Neural cell (in vitro differentiated cells): Measurements from ENCODE around the gene OSBPL5. TPM values are rescaled to one million over a fixed set of nuclear protein-coding genes. Genes with fewer than 3 reads are reported as not detected.

Experiments used
- H2AFZ ChIP-seq: fragments of 200-600, 300-800 bp; sonication (generic), shearing (Covaris generic); 2 replicates; pipeline ENCODE4 v1.6.0; 2014; ENCODE audit warnings: low read depth, mild to moderate bottlenecking, antibody characterized with exemption, low read length, moderate library complexity
- H3F3A ChIP-seq: fragments of 200-600 bp; shearing (Covaris generic); 2 replicates; pipeline ENCODE4 v1.6.1; 2016; ENCODE audit warnings: mild to moderate bottlenecking, moderate library complexity, mixed read lengths, antibody characterized with exemption, low read length; ENCODE audit not compliant: insufficient read depth, poor library complexity, severe bottlenecking
- H3K27ac ChIP-seq: fragments of 200-600, 300-800 bp; sonication (generic), shearing (Covaris generic); 2 replicates; pipeline ENCODE4 v1.5.1; 2014; ENCODE audit warnings: mild to moderate bottlenecking, low read length, moderate library complexity
- H3K27me3 ChIP-seq: fragments of 300-800, 200-600 bp; sonication (generic), shearing (Covaris generic); 2 replicates; pipeline ENCODE4 v1.6.0; 2014; ENCODE audit warnings: mild to moderate bottlenecking, low read depth, low read length, moderate library complexity; ENCODE audit not compliant: insufficient read depth
- H3K36me3 ChIP-seq: fragments of 300-800, 200-600 bp; sonication (generic), shearing (Covaris generic); 2 replicates; pipeline ENCODE4 v1.5.1; 2014; ENCODE audit warnings: mild to moderate bottlenecking, antibody characterized with exemption, low read length, moderate library complexity; ENCODE audit not compliant: insufficient read depth
- H3K4me2 ChIP-seq: fragments of 300-800, 200-600 bp; sonication (generic), shearing (Covaris generic); 2 replicates; pipeline ENCODE4 v1.6.0; 2014; ENCODE audit warnings: mild to moderate bottlenecking, low read length
- H3K4me3 ChIP-seq: fragments of 300-800, 200-600 bp; sonication (generic), shearing (Covaris generic); 2 replicates; pipeline ENCODE4 v1.5.1; 2014; ENCODE audit warnings: mild to moderate bottlenecking, low read length, moderate library complexity
- H3K79me2 ChIP-seq: fragments of 200-600 bp; shearing (Covaris generic); replicated peaks from 2 replicates; pipeline ENCODE4 v1.6.0; 2014; ENCODE audit warnings: mild to moderate bottlenecking, low read length, moderate library complexity; ENCODE audit not compliant: insufficient read depth
- H3K9ac ChIP-seq: fragments of 300-800, 200-600 bp; sonication (generic), shearing (Covaris generic); 2 replicates; pipeline ENCODE4 v1.6.1; 2016; ENCODE audit warnings: mild to moderate bottlenecking, low read length, mixed read lengths
- H3K9me2 ChIP-seq: fragments of 200-600 bp; shearing (Covaris generic); 2 replicates; pipeline ENCODE4 v1.6.1; 2016; ENCODE audit warnings: mild to moderate bottlenecking, low read length, mixed read lengths; ENCODE audit not compliant: insufficient read depth
- H3K9me3 ChIP-seq: fragments of 200-600, 300-800 bp; sonication (generic), shearing (Covaris generic); 2 replicates; pipeline ENCODE4 v1.6.1; 2016; ENCODE audit warnings: mild to moderate bottlenecking, mixed run types, low read length, moderate library complexity, mixed read lengths
- H4K20me1 ChIP-seq: fragments of 200-600 bp; shearing (Covaris generic); 2 replicates; pipeline ENCODE4 v1.6.1; 2016; ENCODE audit warnings: mild to moderate bottlenecking, mixed run types; ENCODE audit not compliant: insufficient read depth
- CTCF ChIP-seq: fragments of 450-650 bp; IDR thresholded peaks from 2 replicates; pipeline ENCODE4 v1.5.1; 2014; ENCODE audit warnings: antibody characterized with exemption, mild to moderate bottlenecking, moderate library complexity; ENCODE audit not compliant: poor library complexity, severe bottlenecking
- EP300 ChIP-seq: fragments of 450-650 bp; conservative IDR thresholded peaks from 2 replicates; pipeline ENCODE4 v1.6.1; 2014; ENCODE audit warnings: antibody characterized with exemption, mild to moderate bottlenecking, moderate library complexity; ENCODE audit not compliant: poor library complexity, severe bottlenecking
- EZH2 ChIP-seq: fragments of 200-600, 300-800 bp; shearing (Covaris generic), sonication (generic); IDR thresholded peaks from 2 replicates; pipeline ENCODE4 v1.6.1; 2014; ENCODE audit warnings: antibody characterized with exemption, low read length, borderline replicate concordance, mild to moderate bottlenecking; ENCODE audit not compliant: insufficient read depth, poor library complexity, severe bottlenecking
- MXI1 ChIP-seq: fragments of 450-650 bp; conservative IDR thresholded peaks from 2 replicates; pipeline ENCODE4 v1.6.1; 2014; ENCODE audit warnings: antibody characterized with exemption, mild to moderate bottlenecking; ENCODE audit not compliant: poor library complexity, severe bottlenecking
- POLR2AphosphoS5 ChIP-seq: IDR thresholded peaks from 2 replicates; pipeline ENCODE4 v1.6.1; 2012
- RAD21 ChIP-seq: fragments of 450-650 bp; conservative IDR thresholded peaks from 2 replicates; pipeline ENCODE4 v1.6.1; 2014; ENCODE audit warnings: antibody characterized with exemption, mild to moderate bottlenecking, moderate library complexity
- SMC3 ChIP-seq: fragments of 450-650 bp; conservative IDR thresholded peaks from 2 replicates; pipeline ENCODE4 v1.6.1; 2014; ENCODE audit warnings: antibody characterized with exemption, mild to moderate bottlenecking, moderate library complexity; ENCODE audit not compliant: poor library complexity
- TAF1 ChIP-seq: IDR thresholded peaks from 2 replicates; pipeline ENCODE4 v1.6.1; 2012; ENCODE audit warnings: low read depth
- polyA plus RNA-seq: library from polyadenylated mRNA; depleted of rRNA; stranded (reverse); fragments of >200 nt; gene quantifications from 2 replicates; pipeline ENCODE4 v1.2.3, GENCODE V29; 2014
- TF ChIP-seq, protein P1 (sequence below): IDR thresholded peaks from 2 replicates; pipeline ENCODE4 v1.6.1; 2012; ENCODE audit warnings: borderline replicate concordance

Gene OSBPL5
- polyA plus RNA-seq, 1 donor from 2014 or later: 49.1 TPM

GRCh38 chr11:3057069-3057963 lies 107.8 kb downstream of the OSBPL5 start, which contains the start of gene CARS1:
TSS of gene CARS1 (minus strand) at chr11:3057423. CDS start at chr11:3057367, 56 bp downstream.
- Histone ChIP-seq H3F3A (no peaks in the 10 kb centered on the region), H2AFZ (peak within 1 kb of the TSS; percentile 82), H4K20me1 (no peaks in the 10 kb centered on the region), H3K4me2 (peak within 1 kb of the TSS; percentile 85), H3K9ac (peak within 1 kb of the TSS; percentile 90), H3K4me3 (peak within 1 kb of the TSS; percentile 95), H3K9me2 (no peaks in the 10 kb centered on the region), H3K36me3 (no peaks in the 10 kb centered on the region), H3K27me3 (no peaks in the 10 kb centered on the region), H3K9me3 (no peaks in the 10 kb centered on the region), H3K27ac (peak within 1 kb of the TSS; percentile 71), H3K79me2 (peaks cover 28% of the 10 kb centered on the region)
- no peak for TF ChIP-seq TAF1
- TF ChIP-seq CTCF: peak; percentile 32
- TF ChIP-seq MXI1: peak; percentile 92
- no peak for TF ChIP-seq EP300
- peak; percentile 73 for TF ChIP-seq POLR2AphosphoS5
- no peak for TF ChIP-seq EZH2
- TF ChIP-seq SMC3: peak; percentile 31
- TF ChIP-seq RAD21: peak; percentile 15
- TF ChIP-seq, protein P1, sequence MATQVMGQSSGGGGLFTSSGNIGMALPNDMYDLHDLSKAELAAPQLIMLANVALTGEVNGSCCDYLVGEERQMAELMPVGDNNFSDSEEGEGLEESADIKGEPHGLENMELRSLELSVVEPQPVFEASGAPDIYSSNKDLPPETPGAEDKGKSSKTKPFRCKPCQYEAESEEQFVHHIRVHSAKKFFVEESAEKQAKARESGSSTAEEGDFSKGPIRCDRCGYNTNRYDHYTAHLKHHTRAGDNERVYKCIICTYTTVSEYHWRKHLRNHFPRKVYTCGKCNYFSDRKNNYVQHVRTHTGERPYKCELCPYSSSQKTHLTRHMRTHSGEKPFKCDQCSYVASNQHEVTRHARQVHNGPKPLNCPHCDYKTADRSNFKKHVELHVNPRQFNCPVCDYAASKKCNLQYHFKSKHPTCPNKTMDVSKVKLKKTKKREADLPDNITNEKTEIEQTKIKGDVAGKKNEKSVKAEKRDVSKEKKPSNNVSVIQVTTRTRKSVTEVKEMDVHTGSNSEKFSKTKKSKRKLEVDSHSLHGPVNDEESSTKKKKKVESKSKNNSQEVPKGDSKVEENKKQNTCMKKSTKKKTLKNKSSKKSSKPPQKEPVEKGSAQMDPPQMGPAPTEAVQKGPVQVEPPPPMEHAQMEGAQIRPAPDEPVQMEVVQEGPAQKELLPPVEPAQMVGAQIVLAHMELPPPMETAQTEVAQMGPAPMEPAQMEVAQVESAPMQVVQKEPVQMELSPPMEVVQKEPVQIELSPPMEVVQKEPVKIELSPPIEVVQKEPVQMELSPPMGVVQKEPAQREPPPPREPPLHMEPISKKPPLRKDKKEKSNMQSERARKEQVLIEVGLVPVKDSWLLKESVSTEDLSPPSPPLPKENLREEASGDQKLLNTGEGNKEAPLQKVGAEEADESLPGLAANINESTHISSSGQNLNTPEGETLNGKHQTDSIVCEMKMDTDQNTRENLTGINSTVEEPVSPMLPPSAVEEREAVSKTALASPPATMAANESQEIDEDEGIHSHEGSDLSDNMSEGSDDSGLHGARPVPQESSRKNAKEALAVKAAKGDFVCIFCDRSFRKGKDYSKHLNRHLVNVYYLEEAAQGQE: peak; percentile 66

GRCh38 chr11:3056296-3057068 lies 108.6 kb downstream of the OSBPL5 start:
- peak overlapping the region; percentile 85 for H3K4me2 ChIP-seq
- peak overlapping the region; percentile 90 for H3K9ac ChIP-seq
- H3K27ac ChIP-seq: peak overlapping the region; percentile 71
- H4K20me1 ChIP-seq: no peaks in the 10 kb centered on the region
- no peaks in the 10 kb centered on the region for H3K36me3 ChIP-seq
- TF ChIP-seq EP300: no peak
- H3F3A ChIP-seq: no peaks in the 10 kb centered on the region
- H3K9me2 ChIP-seq: no peaks in the 10 kb centered on the region
- no peaks in the 10 kb centered on the region for H3K27me3 ChIP-seq
- no peaks in the 10 kb centered on the region for H3K9me3 ChIP-seq
- H3K79me2 ChIP-seq: peaks cover 28% of the 10 kb centered on the region
- H2AFZ ChIP-seq: peak overlapping the region; percentile 51
- peak overlapping the region; percentile 95 for H3K4me3 ChIP-seq
